ENCODE results near the gene PPCS. TPM values are rescaled to one million over a fixed set of nuclear protein-coding genes. Genes with fewer than 3 reads are reported as not detected.
"Not testable (repeated sequence)": the region's sequence is repeated elsewhere in the genome, so short reads cannot be mapped to it uniquely, and the experiment has no call there.

PPCS gene
- total and polyA plus RNA-seq, 2 donors (not counting 3 experiments of a cell fraction or from before 2014, with no cell fraction given), result 31.7 to 32.6 TPM

GRCh38 chr1:42477354-42477753 is 21.0 kb downstream of the PPCS start:
- H2AFZ ChIP-seq (ENCODE audit: low read depth, low read length); intact Hi-C loops (cut with micrococcal nuclease); H3K4me3 ChIP-seq (replicated peaks in 1 of 3; ENCODE audit: insufficient read depth in 1 of 3, low read depth in 1 of 3, low read length in 3 of 3); CTCF ChIA-PET; BruUV-seq (replicated peaks); DNase-seq (ENCODE audit: low read depth, low spot score); H3K4me1 ChIP-seq (ENCODE audit: control insufficient read depth, extremely low read depth, insufficient read depth, low read length); POLR2A ChIA-PET; H3K4me2 ChIP-seq (ENCODE audit: insufficient read depth, low read length); FAIRE-seq; dilution Hi-C loops (cut with MboI; ENCODE audit: extremely low pct_ligation_motif_present, low sequenced_read_pairs); H3K9ac ChIP-seq (replicated peaks; ENCODE audit: extremely low read depth, insufficient read depth, low read length); H4K20me1 ChIP-seq (replicated peaks; ENCODE audit: control insufficient read depth, extremely low read depth, insufficient read depth, low read length); H3K9me1 ChIP-seq (replicated peaks; ENCODE audit: control insufficient read depth, extremely low read depth, insufficient read depth, low read length); H3K36me3 ChIP-seq (ENCODE audit: control insufficient read depth in 2 of 2, extremely low read depth in 1 of 2, insufficient read depth in 2 of 2, low read length in 2 of 2); H3K79me2 ChIP-seq (ENCODE audit: control insufficient read depth, insufficient read depth, low read length); H3K27me3 ChIP-seq (ENCODE audit: control insufficient read depth in 2 of 2, insufficient read depth in 2 of 2, low read length in 2 of 2); H3K27ac ChIP-seq (ENCODE audit: insufficient read depth, low read depth, low read length); H3K9me3 ChIP-seq (replicated peaks; ENCODE audit: control insufficient read depth, insufficient read depth, low read length): not testable (repeated sequence)

GRCh38 chr1:42477775-42478174 is 21.4 kb downstream of the PPCS start:
- Histone ChIP-seq H3K4me2 (ENCODE audit: insufficient read depth, low read length) (no peak overlapping the region), H3K9ac (replicated peaks; ENCODE audit: extremely low read depth, insufficient read depth, low read length) (no peak overlapping the region), H4K20me1 (replicated peaks; ENCODE audit: control insufficient read depth, extremely low read depth, insufficient read depth, low read length) (no peaks in the 10 kb centered on the region), H3K27ac (ENCODE audit: insufficient read depth, low read depth, low read length) (no peak overlapping the region), H3K4me1 (ENCODE audit: control insufficient read depth, extremely low read depth, insufficient read depth, low read length) (no peaks in the 10 kb centered on the region), H3K27me3 (ENCODE audit: control insufficient read depth in 2 of 2, insufficient read depth in 2 of 2, low read length in 2 of 2) (peaks cover 0 to 4% of the 10 kb centered on the region in 2 experiments), H3K36me3 (ENCODE audit: control insufficient read depth in 2 of 2, extremely low read depth in 1 of 2, insufficient read depth in 2 of 2, low read length in 2 of 2) (no peaks in the 10 kb centered on the region), H3K9me1 (replicated peaks; ENCODE audit: control insufficient read depth, extremely low read depth, insufficient read depth, low read length) (no peaks in the 10 kb centered on the region), H3K79me2 (ENCODE audit: control insufficient read depth, insufficient read depth, low read length) (no peaks in the 10 kb centered on the region), H2AFZ (ENCODE audit: low read depth, low read length) (no peak overlapping the region), H3K9me3 (replicated peaks; ENCODE audit: control insufficient read depth, insufficient read depth, low read length) (no peaks in the 10 kb centered on the region), H3K4me3 (replicated peaks in 1 of 3; ENCODE audit: insufficient read depth in 1 of 3, low read depth in 1 of 3, low read length in 3 of 3) (no peak overlapping the region)
- POLR2A ChIA-PET, result no interaction called here
- DNase-seq (ENCODE audit: low read depth, low spot score) (no peak), FAIRE-seq (no peak)
- BruUV-seq (replicated peaks), result no TSS peak
- no peak for TF ChIP-seq MAX (IDR thresholded peaks at IDR 0.05; ENCODE audit: insufficient read depth, insufficient read length)
- intact Hi-C loops (cut with micrococcal nuclease), result no loop called here
- dilution Hi-C loops (cut with MboI; ENCODE audit: extremely low pct_ligation_motif_present, low sequenced_read_pairs), result no loop called here
- CTCF ChIA-PET, result no interaction called here

Data from endothelial cell of umbilical vein (primary cell).